K562 (cell line): ENCODE data around the gene TAS1R3. TPM values are rescaled to one million over a fixed set of nuclear protein-coding genes. Genes with fewer than 3 reads are reported as not detected.
A peak's percentile ranks its signal among the peaks of the same experiment; 100 is the strongest.

Experiments used
- BCLAF1 ChIP-seq, 2 experiments: fragments of 450-650 bp in 1 of 2; IDR thresholded peaks; 2 replicates each; pipeline ENCODE4 v1.6.1; 2011 to 2017; ENCODE audit warnings: low read depth in 2 of 2, antibody characterized with exemption in 1 of 2, borderline replicate concordance in 1 of 2, low read length in 1 of 2, mild to moderate bottlenecking in 1 of 2, mixed read lengths in 1 of 2; ENCODE audit not compliant: control insufficient read depth in 1 of 2
- CBFA2T3 ChIP-seq: fragments of 450-650 bp; IDR thresholded peaks from 2 replicates; pipeline ENCODE4 v1.6.1; 2017
- FUS ChIP-seq: fragments of 200-400 bp; formaldehyde crosslinking; optimal IDR thresholded peaks from 2 replicates; pipeline ENCODE3; 2017; ENCODE audit warnings: low read depth, low read length
- NFYB ChIP-seq: IDR thresholded peaks from 2 replicates; pipeline ENCODE4 v1.6.1; 2011; ENCODE audit warnings: mild to moderate bottlenecking, moderate library complexity; ENCODE audit not compliant: insufficient read length; ENCODE audit errors: extremely low read depth
- SFPQ ChIP-seq: fragments of 200-400 bp; formaldehyde crosslinking; IDR thresholded peaks from 2 replicates; pipeline ENCODE4 v1.6.1; 2017; ENCODE audit warnings: mild to moderate bottlenecking, low read depth, low read length, moderate library complexity
- ZNF518B ChIP-seq: fragments of 250-450 bp; sonication (Bioruptor Pico); IDR thresholded peaks from 2 replicates; pipeline ENCODE4 v1.5.0; 2021; ENCODE audit warnings: mild to moderate bottlenecking, moderate library complexity
- polyA plus RNA-seq, 8 experiments: library from polyadenylated mRNA; depleted of rRNA in 4 of 8; stranded (reverse) in 5 of 8; unstranded in 3 of 8; fragments of >200 nt; fragmentation: Nextera tagmentation in 2 of 8; fragmentation: Illumina TruSeq in 1 of 8; extraction: Ambion mirVana in 2 of 8; extraction: Trizol in 1 of 8; gene quantifications; 2 replicates each; pipeline versions ENCODE4 v1.2.1 to v1.2.3, GENCODE V29; 2011 to 2014; ENCODE audit warnings: inconsistent platforms in 1 of 8, missing spikeins in 1 of 8
- total RNA-seq, 7 experiments: library from RNA; depleted of rRNA in 6 of 7; stranded (reverse); fragments of >200 nt in 6 of 7; fragmentation: Illumina TruSeq in 2 of 7; extraction: Trizol in 2 of 7; gene quantifications; 2 replicates each; pipeline versions ENCODE4 v1.2.1 to v1.2.3, GENCODE V29; 2011 to 2021; ENCODE audit warnings: low replicate concordance in 1 of 7
- TF ChIP-seq, protein P1 (sequence below): IDR thresholded peaks from 2 replicates; pipeline ENCODE4 v1.6.1; 2016; ENCODE audit warnings: missing genetic modification characterization, missing compliant biosample characterization
- TF ChIP-seq, protein P2 (sequence below): sonication (generic); formaldehyde crosslinking; IDR thresholded peaks from 2 replicates; pipeline ENCODE4 v1.8.0; 2022; ENCODE audit warnings: missing genetic modification reagents, mild to moderate bottlenecking, moderate library complexity, borderline replicate concordance
- TF ChIP-seq, protein P3 (sequence below): fragments of 450-650 bp; IDR thresholded peaks from 2 replicates; pipeline ENCODE4 v1.6.1; 2016; ENCODE audit warnings: missing biosample characterization, missing genetic modification characterization

Gene TAS1R3
- total and polyA plus RNA-seq, 9 of the 15 experiments (the other 6 are each of a cell fraction or from before 2014, with no cell fraction given), result 0.07 to 0.13 TPM; not detected in 7

GRCh38 chr1:1371746-1372711, 40.9 kb downstream of the TAS1R3 start (continued):
- TF ChIP-seq BCLAF1 (IDR thresholded peaks at IDR 0.05; ENCODE audit: borderline replicate concordance in 1 of 2, control insufficient read depth in 1 of 2, low read depth in 2 of 2, low read length in 1 of 2), result no peak
- TF ChIP-seq FUS, result peak; percentile 22
- TF ChIP-seq SFPQ, result no peak
- TF ChIP-seq, protein P1, sequence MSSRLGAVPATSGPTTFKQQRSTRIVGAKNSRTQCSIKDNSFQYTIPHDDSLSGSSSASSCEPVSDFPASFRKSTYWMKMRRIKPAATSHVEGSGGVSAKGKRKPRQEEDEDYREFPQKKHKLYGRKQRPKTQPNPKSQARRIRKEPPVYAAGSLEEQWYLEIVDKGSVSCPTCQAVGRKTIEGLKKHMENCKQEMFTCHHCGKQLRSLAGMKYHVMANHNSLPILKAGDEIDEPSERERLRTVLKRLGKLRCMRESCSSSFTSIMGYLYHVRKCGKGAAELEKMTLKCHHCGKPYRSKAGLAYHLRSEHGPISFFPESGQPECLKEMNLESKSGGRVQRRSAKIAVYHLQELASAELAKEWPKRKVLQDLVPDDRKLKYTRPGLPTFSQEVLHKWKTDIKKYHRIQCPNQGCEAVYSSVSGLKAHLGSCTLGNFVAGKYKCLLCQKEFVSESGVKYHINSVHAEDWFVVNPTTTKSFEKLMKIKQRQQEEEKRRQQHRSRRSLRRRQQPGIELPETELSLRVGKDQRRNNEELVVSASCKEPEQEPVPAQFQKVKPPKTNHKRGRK, result no peak
- no peak for TF ChIP-seq CBFA2T3
- TF ChIP-seq, protein P2, sequence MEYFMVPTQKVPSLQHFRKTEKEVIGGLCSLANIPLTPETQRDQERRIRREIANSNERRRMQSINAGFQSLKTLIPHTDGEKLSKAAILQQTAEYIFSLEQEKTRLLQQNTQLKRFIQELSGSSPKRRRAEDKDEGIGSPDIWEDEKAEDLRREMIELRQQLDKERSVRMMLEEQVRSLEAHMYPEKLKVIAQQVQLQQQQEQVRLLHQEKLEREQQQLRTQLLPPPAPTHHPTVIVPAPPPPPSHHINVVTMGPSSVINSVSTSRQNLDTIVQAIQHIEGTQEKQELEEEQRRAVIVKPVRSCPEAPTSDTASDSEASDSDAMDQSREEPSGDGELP (CRISPR knock-in tag), result peak; percentile 74; the same call in 1 of the 2 replicates
- TF ChIP-seq, protein P3, sequence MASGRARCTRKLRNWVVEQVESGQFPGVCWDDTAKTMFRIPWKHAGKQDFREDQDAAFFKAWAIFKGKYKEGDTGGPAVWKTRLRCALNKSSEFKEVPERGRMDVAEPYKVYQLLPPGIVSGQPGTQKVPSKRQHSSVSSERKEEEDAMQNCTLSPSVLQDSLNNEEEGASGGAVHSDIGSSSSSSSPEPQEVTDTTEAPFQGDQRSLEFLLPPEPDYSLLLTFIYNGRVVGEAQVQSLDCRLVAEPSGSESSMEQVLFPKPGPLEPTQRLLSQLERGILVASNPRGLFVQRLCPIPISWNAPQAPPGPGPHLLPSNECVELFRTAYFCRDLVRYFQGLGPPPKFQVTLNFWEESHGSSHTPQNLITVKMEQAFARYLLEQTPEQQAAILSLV (tag), result no peak
- TF ChIP-seq NFYB, result no peak
- no peak for TF ChIP-seq ZNF518B
